Esophagus muscularis mucosa (tissue), 4 donors: ENCODE measurements around the gene XPO1. TPM values are rescaled to one million over a fixed set of nuclear protein-coding genes. Genes with fewer than 3 reads are reported as not detected.
A peak's percentile ranks its signal among the peaks of the same experiment; 100 is the strongest.

Experiments used
- DNase-seq: peaks from one replicate; pipeline ENCODE4 v3.0.0-alpha.2; 2017; ENCODE audit errors: extremely low spot score
- H3K27ac ChIP-seq, 4 donors: fragments of 200-600 bp; sonication (generic); replicated peaks in 1 of 4; 1 replicate in 3 of 4; 2 replicates in 1 of 4; pipeline ENCODE4 v1.5.1; 2016 to 2019; ENCODE audit warnings: mild to moderate bottlenecking in 1 of 4
- H3K27me3 ChIP-seq, 4 donors: fragments of 200-600 bp; sonication (generic); one replicate each; pipeline versions ENCODE4 v1.5.1 to v1.6.0; 2016 to 2019
- H3K36me3 ChIP-seq, 4 donors: fragments of 200-600 bp; sonication (generic); one replicate each; pipeline ENCODE4 v1.5.1; 2016 to 2019
- H3K4me1 ChIP-seq, 4 donors: fragments of 200-600 bp; sonication (generic); one replicate each; pipeline ENCODE4 v1.5.1; 2016 to 2019
- H3K4me3 ChIP-seq, 4 donors: fragments of 200-600 bp; sonication (generic); 1 replicate in 2 of 4; 2 replicates in 2 of 4; pipeline ENCODE4 v1.5.1; 2016 to 2019; ENCODE audit warnings: mild to moderate bottlenecking in 4 of 4, moderate library complexity in 1 of 4
- H3K9me3 ChIP-seq, 4 donors: fragments of 200-600 bp; sonication (generic); 1 replicate in 3 of 4; 2 replicates in 1 of 4; pipeline ENCODE4 v1.5.1; 2016 to 2019
- EP300 ChIP-seq: sonication (generic); formaldehyde crosslinking; IDR thresholded peaks from one replicate; pipeline ENCODE4 v1.6.1; 2017; ENCODE audit warnings: antibody characterized with exemption
- POLR2A ChIP-seq: fragments of 450-650 bp; IDR thresholded peaks from one replicate; pipeline ENCODE4 v1.6.1; 2017; ENCODE audit warnings: antibody characterized with exemption, moderate library complexity, mild to moderate bottlenecking, low read depth
- POLR2AphosphoS5 ChIP-seq, 2 donors: sonication (generic); formaldehyde crosslinking; IDR thresholded peaks; one replicate each; pipeline ENCODE4 v1.6.1; 2017; ENCODE audit warnings: antibody characterized with exemption in 2 of 2
- WGBS: methylation state at CpG from one replicate; pipeline ENCODE4 v1.1.5; 2018; 5-methylcytosine and 5-hydroxymethylcytosine counted together
- intact Hi-C: fragments of 100-400 bp; cut with DNase I; formaldehyde crosslinking; loops from one replicate; pipeline ENCODE4 v1.15.1; 2023
- total RNA-seq, 4 donors: library from RNA; depleted of rRNA; stranded (reverse); fragments of >200 nt; gene quantifications; one replicate each; pipeline versions ENCODE4 v1.1.0 to v1.2.1, GENCODE V29; 2016
- TF ChIP-seq, protein P1 (sequence below), 3 experiments: fragments of 200-600 bp in 2 of 3; fragments of 450-650 bp in 1 of 3; sonication (generic) in 2 of 3; IDR thresholded peaks; one replicate each; pipeline ENCODE4 v1.5.1; 2017 to 2019; ENCODE audit warnings: antibody characterized with exemption in 3 of 3, mild to moderate bottlenecking in 2 of 3, moderate library complexity in 1 of 3

Gene XPO1
- total RNA-seq, 4 donors from 2014 or later, result 55.8 to 117 (median 65.4) TPM

DNA sequence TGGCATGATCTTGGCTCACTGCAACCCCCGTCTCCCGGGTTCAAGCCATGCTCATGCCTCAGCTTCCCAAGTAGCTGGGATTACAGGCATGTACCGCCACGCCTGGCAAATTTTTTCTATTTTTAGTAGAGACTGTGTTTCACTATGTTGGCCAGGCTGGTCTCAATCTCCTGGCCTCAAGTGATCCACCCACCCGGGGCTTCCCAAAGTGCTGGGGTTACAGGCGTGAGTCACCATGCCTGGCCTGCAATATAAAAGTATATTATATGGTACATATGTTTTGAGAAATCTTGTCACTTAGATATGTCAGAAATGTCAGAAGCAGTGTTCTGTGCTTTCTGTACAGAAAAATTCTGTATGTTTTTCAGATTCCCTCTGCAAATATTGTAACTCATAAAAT, 19.2 kb upstream of the XPO1 start:
- Histone ChIP-seq H3K4me1 (no peaks in the 10 kb centered on the region), H3K4me3 (no peak overlapping the region), H3K36me3 (no peaks in the 10 kb centered on the region), H3K9me3 (no peaks in the 10 kb centered on the region), H3K27ac (no peak overlapping the region), H3K27me3 (no peaks in the 10 kb centered on the region)
- TF ChIP-seq POLR2AphosphoS5 (IDR thresholded peaks at IDR 0.05) (no peak), EP300 (no peak), POLR2A (no peak)
- TF ChIP-seq, protein P1, sequence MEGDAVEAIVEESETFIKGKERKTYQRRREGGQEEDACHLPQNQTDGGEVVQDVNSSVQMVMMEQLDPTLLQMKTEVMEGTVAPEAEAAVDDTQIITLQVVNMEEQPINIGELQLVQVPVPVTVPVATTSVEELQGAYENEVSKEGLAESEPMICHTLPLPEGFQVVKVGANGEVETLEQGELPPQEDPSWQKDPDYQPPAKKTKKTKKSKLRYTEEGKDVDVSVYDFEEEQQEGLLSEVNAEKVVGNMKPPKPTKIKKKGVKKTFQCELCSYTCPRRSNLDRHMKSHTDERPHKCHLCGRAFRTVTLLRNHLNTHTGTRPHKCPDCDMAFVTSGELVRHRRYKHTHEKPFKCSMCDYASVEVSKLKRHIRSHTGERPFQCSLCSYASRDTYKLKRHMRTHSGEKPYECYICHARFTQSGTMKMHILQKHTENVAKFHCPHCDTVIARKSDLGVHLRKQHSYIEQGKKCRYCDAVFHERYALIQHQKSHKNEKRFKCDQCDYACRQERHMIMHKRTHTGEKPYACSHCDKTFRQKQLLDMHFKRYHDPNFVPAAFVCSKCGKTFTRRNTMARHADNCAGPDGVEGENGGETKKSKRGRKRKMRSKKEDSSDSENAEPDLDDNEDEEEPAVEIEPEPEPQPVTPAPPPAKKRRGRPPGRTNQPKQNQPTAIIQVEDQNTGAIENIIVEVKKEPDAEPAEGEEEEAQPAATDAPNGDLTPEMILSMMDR (IDR thresholded peaks at IDR 0.05), result no peak
- no peak for DNase-seq
- WGBS, result 89% methylated on average over 6 of the region's 6 CpGs
- intact Hi-C loops, result no loop called here

DNA sequence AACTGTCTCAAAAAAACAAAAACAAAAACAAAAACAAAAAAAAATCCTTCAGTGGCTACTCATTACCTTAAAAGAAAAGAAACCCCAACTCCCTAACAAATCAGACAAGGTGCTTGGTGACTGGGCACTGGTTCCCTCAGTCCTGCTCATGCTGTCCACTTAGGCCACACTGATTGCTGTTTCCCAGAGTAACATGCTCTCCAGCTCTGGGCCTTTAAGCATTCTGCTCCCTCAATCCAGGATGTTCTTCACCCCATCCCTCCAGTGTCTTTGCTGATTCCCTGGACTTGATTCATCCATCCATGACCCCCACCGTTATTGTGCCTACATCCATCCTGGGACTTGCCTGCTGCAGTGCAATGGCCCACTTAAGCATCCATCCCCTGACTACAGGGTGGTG, 16.4 kb upstream of the XPO1 start:
- intact Hi-C loops, result no loop called here
- Histone ChIP-seq H3K9me3 (no peaks in the 10 kb centered on the region), H3K4me3 (no peak overlapping the region), H3K27me3 (no peaks in the 10 kb centered on the region), H3K36me3 (no peaks in the 10 kb centered on the region), H3K27ac (no peak overlapping the region), H3K4me1 (no peaks in the 10 kb centered on the region)
- DNase-seq, result no peak
- WGBS, result 91% methylated on average over 1 of the region's 1 CpG
- TF ChIP-seq EP300 (no peak), POLR2A (no peak), POLR2AphosphoS5 (IDR thresholded peaks at IDR 0.05) (no peak)
- TF ChIP-seq, protein P1 (IDR thresholded peaks at IDR 0.05), result no peak

DNA sequence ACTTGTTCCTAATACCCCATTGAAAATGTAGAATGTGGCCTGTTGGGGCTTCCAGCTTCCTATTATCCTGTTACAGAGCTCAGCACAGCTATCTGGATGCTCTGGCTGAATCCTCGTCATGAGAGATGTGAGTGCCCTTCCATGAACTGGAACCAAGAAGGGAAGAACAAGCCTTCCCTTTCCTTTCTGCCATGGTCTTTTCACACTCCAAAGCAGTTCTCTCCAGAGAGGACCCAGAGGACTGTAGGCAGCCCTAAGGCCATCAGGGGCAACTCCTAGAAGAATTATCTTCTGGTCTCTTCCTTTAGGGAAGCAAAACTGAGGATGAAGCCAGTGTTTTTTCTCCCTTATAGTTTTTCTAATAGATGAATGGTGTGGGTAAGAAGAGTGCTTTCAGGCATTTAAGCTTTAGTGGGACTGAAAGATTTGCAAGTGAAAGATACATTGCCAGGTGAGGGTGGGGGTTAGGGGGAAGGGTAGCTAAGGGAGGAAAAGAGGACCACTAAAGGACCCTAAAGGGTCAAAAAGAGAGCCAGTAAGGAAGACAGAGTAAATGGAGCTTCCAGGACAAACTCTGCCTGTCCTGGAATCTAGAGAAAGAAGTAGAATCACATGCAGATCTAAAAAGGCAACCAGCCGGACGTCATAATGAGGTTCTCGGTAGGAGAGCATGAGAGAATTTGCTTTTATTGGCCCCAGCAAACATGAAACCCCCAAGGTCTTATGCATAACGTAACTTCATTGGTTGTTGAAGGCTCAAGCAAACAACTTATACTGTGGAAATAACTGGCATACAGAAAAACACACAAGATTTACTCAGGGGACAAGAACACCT, 12.4 kb upstream of the XPO1 start:
- Histone ChIP-seq H3K4me1 (no peaks in the 10 kb centered on the region), H3K27me3 (no peaks in the 10 kb centered on the region), H3K4me3 (no peak overlapping the region), H3K9me3 (no peaks in the 10 kb centered on the region), H3K36me3 (no peaks in the 10 kb centered on the region), H3K27ac (no peak overlapping the region)
- TF ChIP-seq EP300 (no peak), POLR2A (no peak), POLR2AphosphoS5 (IDR thresholded peaks at IDR 0.05) (no peak)
- TF ChIP-seq, protein P1 (IDR thresholded peaks at IDR 0.05), result no peak
- no peak for DNase-seq
- intact Hi-C loops, result no loop called here
- 81% methylated on average over 5 of the region's 5 CpGs for WGBS

DNA sequence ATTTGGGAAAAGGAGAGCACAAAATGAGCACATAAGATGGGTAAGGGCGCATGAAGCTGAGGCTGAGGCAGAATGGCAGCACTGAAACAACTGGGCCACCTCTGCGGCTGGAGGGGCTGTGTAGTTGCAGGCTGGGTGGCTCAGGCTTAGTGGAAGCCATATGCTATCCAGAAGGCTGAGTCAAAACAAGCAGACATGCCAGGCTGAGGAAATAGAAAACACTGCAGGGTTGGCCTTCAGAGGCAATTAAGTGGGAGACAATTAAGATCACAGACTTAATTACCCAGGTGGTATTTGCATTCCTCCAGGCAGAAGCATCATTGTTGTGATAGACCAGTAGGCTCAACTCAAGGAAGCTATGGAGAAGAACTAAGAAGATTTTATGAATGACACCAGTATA, 11.4 kb upstream of the XPO1 start:
- H3K4me1 ChIP-seq, result no peaks in the 10 kb centered on the region
- H3K27ac ChIP-seq, result no peak overlapping the region
- no peaks in the 10 kb centered on the region for H3K9me3 ChIP-seq
- WGBS, result 94% methylated on average over 2 of the region's 2 CpGs
- intact Hi-C loops, result no loop called here
- peak; percentile 50 for DNase-seq
- no peak for TF ChIP-seq POLR2AphosphoS5 (IDR thresholded peaks at IDR 0.05)
- no peak for TF ChIP-seq POLR2A
- TF ChIP-seq, protein P1 (IDR thresholded peaks at IDR 0.05), result no peak
- no peak for TF ChIP-seq EP300
- no peaks in the 10 kb centered on the region for H3K27me3 ChIP-seq
- H3K4me3 ChIP-seq, result no peak overlapping the region
- H3K36me3 ChIP-seq, result no peaks in the 10 kb centered on the region
